Measurements from ENCODE around the gene SLIT3.

The SLIT3 gene

GRCh38 chr5:168696611-168697010, 604.3 kb downstream of the SLIT3 start:
- no peak for DNase-seq (ENCODE audit: extremely low read depth in 1 of 2, low read depth in 1 of 2)

- no peak for DNase-seq (ENCODE audit: extremely low read depth in 1 of 2, low read depth in 1 of 2)
Observed at GRCh38 chr5:168695301-168695835, 605.6 kb downstream of the SLIT3 start.

GRCh38 chr5:168694289-168694688, 606.6 kb downstream of the SLIT3 start:
- no peak for DNase-seq (ENCODE audit: extremely low read depth in 1 of 2, low read depth in 1 of 2)

- no peak for DNase-seq (ENCODE audit: extremely low read depth in 1 of 2, low read depth in 1 of 2)
Observed at GRCh38 chr5:168693883-168694282, 607.1 kb downstream of the SLIT3 start.

GRCh38 chr5:168693297-168693696, 607.6 kb downstream of the SLIT3 start:
- DNase-seq (ENCODE audit: extremely low read depth in 1 of 2, low read depth in 1 of 2): no peak

- DNase-seq (ENCODE audit: extremely low read depth in 1 of 2, low read depth in 1 of 2): no peak
Observed at GRCh38 chr5:168691891-168692290, 609.0 kb downstream of the SLIT3 start.

GRCh38 chr5:168689260-168689659, 611.7 kb downstream of the SLIT3 start:
- no peak for DNase-seq (ENCODE audit: extremely low read depth in 1 of 2, low read depth in 1 of 2)

GRCh38 chr5:168686837-168687236, 614.1 kb downstream of the SLIT3 start:
- DNase-seq (ENCODE audit: extremely low read depth in 1 of 2, low read depth in 1 of 2): no peak

GRCh38 chr5:168685566-168685965, 615.4 kb downstream of the SLIT3 start:
- DNase-seq (ENCODE audit: extremely low read depth in 1 of 2, low read depth in 1 of 2): no peak

GRCh38 chr5:168683927-168684295, 617.0 kb downstream of the SLIT3 start:
- DNase-seq (ENCODE audit: extremely low read depth in 1 of 2, low read depth in 1 of 2): no peak

GRCh38 chr5:168683247-168683926, 617.6 kb downstream of the SLIT3 start:
- peak in 1 of 2 donors; percentile 20 for DNase-seq (ENCODE audit: extremely low read depth in 1 of 2, low read depth in 1 of 2)

- DNase-seq (ENCODE audit: extremely low read depth in 1 of 2, low read depth in 1 of 2): no peak
Observed at GRCh38 chr5:168681556-168682183, 619.3 kb downstream of the SLIT3 start.

GRCh38 chr5:168680395-168680794, 620.5 kb downstream of the SLIT3 start:
- no peak for DNase-seq (ENCODE audit: extremely low read depth in 1 of 2, low read depth in 1 of 2)

GRCh38 chr5:168679515-168679920, 621.4 kb downstream of the SLIT3 start:
- peak; percentile 33 to 37 for DNase-seq (ENCODE audit: extremely low read depth in 1 of 2, low read depth in 1 of 2)

GRCh38 chr5:168676501-168676900, 624.4 kb downstream of the SLIT3 start:
- DNase-seq (ENCODE audit: extremely low read depth in 1 of 2, low read depth in 1 of 2): no peak

GRCh38 chr5:168675883-168676408, 625.0 kb downstream of the SLIT3 start:
- DNase-seq (ENCODE audit: extremely low read depth in 1 of 2, low read depth in 1 of 2): no peak

- DNase-seq (ENCODE audit: extremely low read depth in 1 of 2, low read depth in 1 of 2): no peak
Observed at GRCh38 chr5:168674893-168675482, 626.0 kb downstream of the SLIT3 start.

- DNase-seq (ENCODE audit: extremely low read depth in 1 of 2, low read depth in 1 of 2): no peak
Observed at GRCh38 chr5:168672888-168673287, 628.1 kb downstream of the SLIT3 start.

- no peak for DNase-seq (ENCODE audit: extremely low read depth in 1 of 2, low read depth in 1 of 2)
Observed at GRCh38 chr5:168672016-168672415, 628.9 kb downstream of the SLIT3 start.

- DNase-seq (ENCODE audit: extremely low read depth in 1 of 2, low read depth in 1 of 2): no peak
Observed at GRCh38 chr5:168670881-168671575, 629.9 kb downstream of the SLIT3 start.

- DNase-seq (ENCODE audit: extremely low read depth in 1 of 2, low read depth in 1 of 2): no peak
Observed at GRCh38 chr5:168669668-168670378, 631.1 kb downstream of the SLIT3 start.
